Stimulated activated naive CD8-positive, alpha-beta T cell treated with anti-CD3 and anti-CD28 coated beads, Interleukin-15, amount 100 ng/mL, for 72 hours (primary cell): ENCODE results near the gene IMP3.

Source experiments
- ATAC-seq: fragments of 150-1000 bp; cut with Tn5 transposase; 2 replicates; pipeline ENCODE4 v1.10.0; 2021; ENCODE audit warnings: mild to moderate bottlenecking, moderate library complexity
- DNase-seq, 2 donors: peaks; one replicate each; pipeline ENCODE4 v3.0.0; 2021 to 2022
- H3K27ac Mint-ChIP-seq, 2 donors: one replicate each; pipeline ENCODE4 v1.8.0; 2022; ENCODE audit warnings: mild to moderate bottlenecking in 2 of 2, mixed read lengths in 2 of 2, moderate library complexity in 2 of 2
- H3K27me3 Mint-ChIP-seq: one replicate; pipeline ENCODE4 v1.8.0; 2022; ENCODE audit warnings: mixed read lengths
- H3K4me1 Mint-ChIP-seq: one replicate; pipeline ENCODE4 v1.8.0; 2022; ENCODE audit warnings: mild to moderate bottlenecking, mixed read lengths
- H3K4me3 Mint-ChIP-seq, 2 donors: one replicate each; pipeline ENCODE4 v1.8.0; 2022; ENCODE audit warnings: mild to moderate bottlenecking in 2 of 2, mixed read lengths in 2 of 2, moderate library complexity in 1 of 2
- H3K9me3 Mint-ChIP-seq, 2 donors: one replicate each; pipeline ENCODE4 v1.8.0; 2022; ENCODE audit warnings: mixed read lengths in 2 of 2

IMP3 gene

GRCh38 chr15:75676688-75677464, 36.9 kb upstream of the IMP3 start:
- Mint-ChIP-seq H3K27ac (no peak overlapping the region), H3K27me3 (no peaks in the 10 kb centered on the region), H3K4me1 (no peaks in the 10 kb centered on the region), H3K9me3 (no peaks in the 10 kb centered on the region), H3K4me3 (no peak overlapping the region)
- DNase-seq (no peak), ATAC-seq (no peak)

DNA sequence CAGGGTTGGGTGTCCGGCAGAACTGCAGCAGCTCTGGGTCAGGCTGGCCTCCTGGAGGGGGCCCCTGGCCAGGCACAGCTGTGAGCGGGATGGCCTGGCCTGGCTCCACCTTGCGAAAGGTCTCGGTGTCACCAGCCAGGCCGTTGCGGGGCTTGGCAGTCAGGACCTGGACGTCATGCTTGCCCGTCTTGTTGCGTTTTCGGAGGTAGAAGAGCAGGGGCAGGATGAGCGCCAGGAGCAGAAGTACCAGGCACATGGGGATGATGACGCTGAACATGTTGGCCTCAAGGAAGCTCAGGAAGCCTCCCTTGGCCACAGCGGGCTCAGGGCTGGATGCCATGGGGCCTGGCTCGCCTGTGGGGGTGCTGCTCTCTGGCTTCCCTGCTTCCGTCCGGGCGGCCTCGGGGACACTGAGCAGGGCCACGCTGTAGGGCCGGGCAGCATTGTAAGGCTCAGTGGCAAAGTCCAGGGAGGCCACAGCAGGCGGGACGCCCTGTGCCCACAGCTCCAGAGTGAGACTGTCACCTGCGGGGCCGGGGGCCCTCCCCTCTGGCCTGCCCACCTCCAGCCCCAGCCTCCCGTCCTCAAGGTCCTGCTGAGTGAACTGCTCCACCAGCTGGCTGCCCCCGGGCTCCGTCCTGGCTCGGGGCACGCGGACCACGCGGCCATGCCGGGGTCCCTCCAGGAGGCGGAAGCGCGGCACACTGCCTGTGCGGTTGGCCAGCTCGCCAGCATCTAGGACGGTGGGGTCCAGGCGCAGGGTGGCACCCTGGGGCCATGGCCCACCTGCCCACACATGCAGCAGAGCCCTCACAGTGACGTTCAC, 35.8 kb upstream of the IMP3 start:
- H3K9me3 Mint-ChIP-seq, result no peaks in the 10 kb centered on the region
- H3K4me1 Mint-ChIP-seq, result no peaks in the 10 kb centered on the region
- peak overlapping the region in 1 of 2 donors; percentile 75 for H3K27ac Mint-ChIP-seq
- no peak for DNase-seq
- peak; percentile 27 for ATAC-seq
- H3K27me3 Mint-ChIP-seq, result no peaks in the 10 kb centered on the region
- no peak overlapping the region for H3K4me3 Mint-ChIP-seq

- ATAC-seq, result no peak
- DNase-seq, result no peak
- Mint-ChIP-seq H3K4me1 (no peaks in the 10 kb centered on the region), H3K27ac (no peak overlapping the region), H3K27me3 (no peaks in the 10 kb centered on the region), H3K9me3 (no peaks in the 10 kb centered on the region), H3K4me3 (no peak overlapping the region)
These were observed 34.3 kb upstream of the IMP3 start for GRCh38 chr15:75674366-75674765.

DNA sequence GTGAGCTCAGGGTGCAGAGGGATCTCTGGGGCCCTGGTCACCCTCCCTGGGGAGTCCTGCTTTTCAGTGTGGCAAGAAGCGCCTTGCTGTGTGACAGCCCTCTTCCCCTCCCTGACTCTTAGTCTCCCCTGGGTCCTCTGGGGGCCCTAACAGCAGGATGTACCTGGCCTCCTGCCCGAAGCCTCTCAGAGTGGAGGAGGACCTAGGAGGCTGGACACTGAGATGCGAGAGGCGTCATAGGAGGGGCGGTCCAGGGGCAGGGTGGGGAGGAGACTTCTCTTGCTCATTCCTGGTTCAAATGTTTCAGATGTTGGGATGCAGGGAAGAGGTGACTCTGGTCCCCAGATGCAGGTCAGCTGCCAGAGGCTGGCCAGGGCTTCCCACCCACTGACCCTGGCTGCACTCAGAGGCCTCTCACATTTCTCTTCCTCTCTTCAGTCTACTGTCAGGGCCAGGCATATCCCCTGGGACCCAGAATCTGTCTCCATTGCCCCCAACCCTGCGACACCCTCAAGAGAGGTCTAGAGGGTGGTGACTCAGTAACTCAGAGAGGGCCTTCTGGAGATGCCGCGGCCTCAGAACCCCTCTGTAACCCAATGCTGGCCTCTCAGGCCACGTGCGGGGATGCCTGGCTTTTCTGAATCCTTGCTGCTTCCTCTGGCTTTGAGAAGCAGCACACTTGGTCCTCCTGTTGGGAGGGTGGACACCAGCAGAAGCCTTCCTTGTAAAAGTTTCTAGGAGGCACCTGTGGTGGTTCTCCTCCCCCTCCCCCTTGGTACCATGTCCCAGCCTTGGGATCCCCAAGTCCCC, 33.6 kb upstream of the IMP3 start:
- ATAC-seq, result no peak

GRCh38 chr15:75672646-75673425, 32.8 kb upstream of the IMP3 start:
- Mint-ChIP-seq H3K4me3 (no peak overlapping the region), H3K9me3 (no peaks in the 10 kb centered on the region), H3K4me1 (no peaks in the 10 kb centered on the region), H3K27ac (no peak overlapping the region), H3K27me3 (no peaks in the 10 kb centered on the region)
- no peak for ATAC-seq
- DNase-seq, result no peak

More for the DNA sequence above, 33.6 kb upstream of the IMP3 start:
- DNase-seq, result no peak
- H3K4me1 Mint-ChIP-seq, result no peaks in the 10 kb centered on the region
- no peaks in the 10 kb centered on the region for H3K9me3 Mint-ChIP-seq
- H3K27me3 Mint-ChIP-seq, result no peaks in the 10 kb centered on the region
- H3K4me3 Mint-ChIP-seq, result no peak overlapping the region
- H3K27ac Mint-ChIP-seq, result no peak overlapping the region

GRCh38 chr15:75671730-75672602, 31.9 kb upstream of the IMP3 start:
- H3K9me3 Mint-ChIP-seq, result no peaks in the 10 kb centered on the region
- H3K27ac Mint-ChIP-seq, result no peak overlapping the region
- no peaks in the 10 kb centered on the region for H3K27me3 Mint-ChIP-seq
- ATAC-seq (no peak), DNase-seq (no peak)
- no peaks in the 10 kb centered on the region for H3K4me1 Mint-ChIP-seq
- H3K4me3 Mint-ChIP-seq, result no peak overlapping the region

DNA sequence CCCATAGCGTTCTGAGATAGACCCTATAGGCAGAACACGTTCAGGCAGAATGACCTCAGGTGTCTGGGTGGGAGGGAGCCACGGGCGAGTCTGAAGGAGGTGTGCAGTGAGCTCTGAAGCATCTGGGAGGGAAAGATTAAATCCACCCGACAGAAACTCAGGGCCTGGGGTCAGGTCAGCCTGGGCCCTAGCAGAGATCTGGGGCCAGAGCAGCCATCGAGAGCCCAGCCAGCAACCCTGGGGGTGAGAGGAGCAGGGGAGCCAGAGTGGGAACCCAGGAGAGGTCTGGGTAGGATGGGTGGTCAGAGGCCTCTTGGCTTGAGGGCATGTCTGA, 29.8 kb upstream of the IMP3 start:
- ATAC-seq (no peak), DNase-seq (no peak)
- Mint-ChIP-seq H3K9me3 (no peaks in the 10 kb centered on the region), H3K27ac (peak overlapping the region in 1 of 2 donors; percentile 74), H3K4me1 (no peaks in the 10 kb centered on the region), H3K4me3 (no peak overlapping the region), H3K27me3 (no peaks in the 10 kb centered on the region)

GRCh38 chr15:75669191-75669878, 29.3 kb upstream of the IMP3 start:
- Mint-ChIP-seq H3K9me3 (no peaks in the 10 kb centered on the region), H3K27ac (no peak overlapping the region), H3K4me1 (no peaks in the 10 kb centered on the region), H3K4me3 (no peak overlapping the region), H3K27me3 (no peaks in the 10 kb centered on the region)
- no peak for ATAC-seq
- DNase-seq, result no peak

DNA sequence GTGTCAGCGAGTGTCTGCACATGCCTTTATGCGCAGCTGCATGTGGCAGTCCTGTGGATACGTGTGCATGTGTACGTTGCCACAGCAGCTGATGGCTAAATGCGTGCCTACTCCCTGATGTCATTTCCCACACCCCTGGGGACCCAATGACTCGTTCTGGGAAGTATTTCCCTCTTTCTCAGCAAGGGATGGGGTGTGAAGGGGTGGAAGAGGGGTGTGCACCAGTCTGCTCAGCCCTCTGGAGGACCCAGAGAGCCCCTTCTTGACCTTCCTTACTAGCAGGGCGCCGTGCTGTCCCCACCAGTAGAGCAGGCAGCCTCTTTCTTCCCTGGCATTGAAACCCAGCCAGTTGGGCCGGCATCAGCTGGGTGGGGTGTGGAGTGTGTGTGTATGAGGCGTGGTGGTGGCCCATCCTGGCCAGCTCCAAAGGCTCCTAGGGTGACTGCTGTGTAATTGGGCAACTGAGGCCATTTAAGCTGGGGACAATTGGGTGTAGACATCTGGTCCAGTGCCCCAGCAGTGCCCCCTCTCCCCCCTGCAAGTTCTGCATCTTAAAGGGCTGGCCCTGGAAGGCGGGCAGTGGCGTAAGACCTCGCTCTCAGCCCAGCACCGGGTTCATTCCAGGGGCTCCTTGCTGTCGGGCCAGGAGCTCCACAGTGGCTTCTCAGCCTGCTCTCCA, 26.9 kb upstream of the IMP3 start:
- Mint-ChIP-seq H3K9me3 (no peaks in the 10 kb centered on the region), H3K27me3 (no peaks in the 10 kb centered on the region)
- ATAC-seq, result no peak

DNA sequence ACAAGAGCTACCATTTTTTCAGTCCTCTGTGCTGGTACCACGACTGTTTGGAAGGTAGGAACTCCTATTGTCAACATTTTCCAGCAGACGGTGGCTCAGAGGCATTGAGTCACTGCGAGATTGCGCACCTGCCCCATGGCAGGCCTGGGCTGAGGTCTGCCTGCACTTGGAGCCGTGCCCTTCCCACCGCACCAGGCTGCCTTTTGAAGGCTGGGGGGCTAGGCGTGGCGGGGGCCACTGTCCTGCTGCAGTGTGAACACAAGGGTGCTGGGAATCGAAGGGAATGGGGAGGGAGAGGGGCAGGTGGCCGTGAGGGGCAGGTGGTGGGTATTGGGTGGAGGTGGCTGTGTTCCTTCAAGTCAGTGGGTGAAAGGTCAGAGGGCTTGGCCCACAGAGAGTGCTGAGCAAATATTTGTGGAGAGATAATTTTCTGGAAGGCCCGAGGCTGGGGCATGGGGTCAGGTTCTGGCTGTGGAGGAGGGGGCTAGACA, 24.0 kb upstream of the IMP3 start:
- ATAC-seq (no peak), DNase-seq (no peak)
- Mint-ChIP-seq H3K4me1 (no peaks in the 10 kb centered on the region), H3K4me3 (no peak overlapping the region), H3K27ac (peak overlapping the region in 1 of 2 donors; percentile 16), H3K9me3 (no peaks in the 10 kb centered on the region), H3K27me3 (no peaks in the 10 kb centered on the region)

More for the DNA sequence above, 26.9 kb upstream of the IMP3 start:
- H3K4me3 Mint-ChIP-seq, result no peak overlapping the region
- no peak for DNase-seq
- H3K4me1 Mint-ChIP-seq, result no peaks in the 10 kb centered on the region
- H3K27ac Mint-ChIP-seq, result no peak overlapping the region

- no peak for DNase-seq
- no peak for ATAC-seq
- no peaks in the 10 kb centered on the region for H3K4me1 Mint-ChIP-seq
- no peak overlapping the region for H3K27ac Mint-ChIP-seq
- no peaks in the 10 kb centered on the region for H3K27me3 Mint-ChIP-seq
- no peak overlapping the region for H3K4me3 Mint-ChIP-seq
- H3K9me3 Mint-ChIP-seq, result no peaks in the 10 kb centered on the region
These were observed 22.9 kb upstream of the IMP3 start for GRCh38 chr15:75662823-75663519.

- DNase-seq (no peak), ATAC-seq (no peak)
- Mint-ChIP-seq H3K4me1 (no peaks in the 10 kb centered on the region), H3K9me3 (no peaks in the 10 kb centered on the region), H3K27me3 (no peaks in the 10 kb centered on the region), H3K27ac (no peak overlapping the region), H3K4me3 (no peak overlapping the region)
These were observed 21.7 kb upstream of the IMP3 start for GRCh38 chr15:75661756-75662140.
